ENCODE measurements around the gene KREMEN2.

DNA sequence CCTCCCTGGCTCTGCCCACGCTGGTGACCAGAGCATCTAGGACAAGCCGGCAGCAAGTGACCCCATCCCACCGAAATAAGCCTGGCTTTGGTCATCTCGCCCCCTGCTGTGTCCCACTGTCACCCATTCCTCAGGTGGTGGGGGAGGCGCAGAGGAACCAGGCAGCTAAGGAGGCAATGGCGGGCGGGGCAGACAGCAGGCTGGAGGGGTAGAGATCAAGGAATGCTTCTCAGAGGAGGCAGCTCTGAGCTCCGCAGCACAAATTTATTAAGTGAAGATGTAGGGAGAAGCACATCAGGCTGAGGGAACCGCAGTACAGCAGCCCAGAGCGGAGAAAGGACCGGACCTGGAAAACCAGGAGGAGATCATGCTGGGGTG lies 7.5 kb upstream of the KREMEN2 start:
- TF ChIP-seq, protein P1, sequence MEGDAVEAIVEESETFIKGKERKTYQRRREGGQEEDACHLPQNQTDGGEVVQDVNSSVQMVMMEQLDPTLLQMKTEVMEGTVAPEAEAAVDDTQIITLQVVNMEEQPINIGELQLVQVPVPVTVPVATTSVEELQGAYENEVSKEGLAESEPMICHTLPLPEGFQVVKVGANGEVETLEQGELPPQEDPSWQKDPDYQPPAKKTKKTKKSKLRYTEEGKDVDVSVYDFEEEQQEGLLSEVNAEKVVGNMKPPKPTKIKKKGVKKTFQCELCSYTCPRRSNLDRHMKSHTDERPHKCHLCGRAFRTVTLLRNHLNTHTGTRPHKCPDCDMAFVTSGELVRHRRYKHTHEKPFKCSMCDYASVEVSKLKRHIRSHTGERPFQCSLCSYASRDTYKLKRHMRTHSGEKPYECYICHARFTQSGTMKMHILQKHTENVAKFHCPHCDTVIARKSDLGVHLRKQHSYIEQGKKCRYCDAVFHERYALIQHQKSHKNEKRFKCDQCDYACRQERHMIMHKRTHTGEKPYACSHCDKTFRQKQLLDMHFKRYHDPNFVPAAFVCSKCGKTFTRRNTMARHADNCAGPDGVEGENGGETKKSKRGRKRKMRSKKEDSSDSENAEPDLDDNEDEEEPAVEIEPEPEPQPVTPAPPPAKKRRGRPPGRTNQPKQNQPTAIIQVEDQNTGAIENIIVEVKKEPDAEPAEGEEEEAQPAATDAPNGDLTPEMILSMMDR (conservative IDR thresholded peaks at IDR 0.05; ENCODE audit: low read depth, low read length), result no peak
- TF ChIP-seq EZH2 (IDR thresholded peaks at IDR 0.05; ENCODE audit: borderline replicate concordance, low read depth, low read length, poor library complexity, severe bottlenecking), result no peak

All from A673 (cell line).